Endothelial cell (in vitro differentiated cells): ENCODE measurements around the gene ITPR3. TPM values are rescaled to one million over a fixed set of nuclear protein-coding genes. Genes with fewer than 3 reads are reported as not detected.

ENCODE experiments used
- DNase-seq: peaks from one replicate; pipeline ENCODE4 v3.0.0; 2021; ENCODE audit warnings: low spot score
- H3K27ac Mint-ChIP-seq: one replicate; pipeline ENCODE4 v1.8.0; 2021; ENCODE audit warnings: mixed read lengths, inconsistent platforms; ENCODE audit not compliant: unreplicated experiment
- H3K27me3 Mint-ChIP-seq: one replicate; pipeline ENCODE4 v1.8.0; 2021; ENCODE audit warnings: mild to moderate bottlenecking, moderate library complexity, mixed read lengths, inconsistent platforms; ENCODE audit not compliant: unreplicated experiment
- H3K36me3 Mint-ChIP-seq: one replicate; pipeline ENCODE4 v1.8.0; 2021; ENCODE audit warnings: mild to moderate bottlenecking, low read depth, mixed read lengths, inconsistent platforms; ENCODE audit not compliant: unreplicated experiment
- H3K4me1 Mint-ChIP-seq: one replicate; pipeline ENCODE4 v1.8.0; 2021; ENCODE audit warnings: mild to moderate bottlenecking, mixed read lengths, inconsistent platforms; ENCODE audit not compliant: unreplicated experiment
- H3K4me3 Mint-ChIP-seq: one replicate; pipeline ENCODE4 v1.8.0; 2021; ENCODE audit warnings: mild to moderate bottlenecking, mixed read lengths, inconsistent platforms; ENCODE audit not compliant: unreplicated experiment
- H3K9me3 Mint-ChIP-seq: one replicate; pipeline ENCODE4 v1.8.0; 2021; ENCODE audit warnings: mixed read lengths, inconsistent platforms; ENCODE audit not compliant: unreplicated experiment
- total RNA-seq: library from RNA; stranded (reverse); fragmentation: NEBNext Ultra II Directional; extraction: Animal tissue kit (Norgen Biotek cat#: 25700); gene quantifications from one replicate; pipeline ENCODE4 v1.2.1, GENCODE V29; 2021; ENCODE audit not compliant: unreplicated experiment
- TF ChIP-seq, protein P1 (sequence below): fragments of 200-600 bp; sonication (generic); IDR thresholded peaks from one replicate; pipeline ENCODE4 v1.5.0; 2021; ENCODE audit warnings: antibody characterized with exemption; ENCODE audit not compliant: unreplicated experiment

The ITPR3 gene
- total RNA-seq, 1 donor from 2014 or later = 124 TPM

DNA sequence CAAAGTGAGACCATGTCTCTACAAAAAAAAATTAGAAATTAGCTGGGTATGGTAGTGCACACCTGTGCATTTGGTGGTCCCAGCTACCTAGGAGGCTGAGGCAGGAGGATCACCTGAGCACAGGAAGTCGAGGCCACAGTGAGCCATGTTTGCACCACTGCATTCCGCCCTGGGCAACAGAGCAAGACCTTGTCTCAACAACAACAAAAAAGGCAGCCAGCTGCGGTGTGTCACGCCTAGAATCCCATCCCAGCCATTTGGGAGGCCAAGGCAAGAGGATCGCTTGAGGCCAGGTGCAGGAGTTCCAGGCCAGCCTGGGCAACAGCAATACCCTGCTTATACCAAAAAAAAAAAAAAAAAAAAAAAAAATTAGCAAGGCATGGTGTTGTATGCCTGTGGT, 39.9 kb upstream of the ITPR3 start:
- no peaks in the 10 kb centered on the region for H3K36me3 Mint-ChIP-seq
- TF ChIP-seq, protein P1, sequence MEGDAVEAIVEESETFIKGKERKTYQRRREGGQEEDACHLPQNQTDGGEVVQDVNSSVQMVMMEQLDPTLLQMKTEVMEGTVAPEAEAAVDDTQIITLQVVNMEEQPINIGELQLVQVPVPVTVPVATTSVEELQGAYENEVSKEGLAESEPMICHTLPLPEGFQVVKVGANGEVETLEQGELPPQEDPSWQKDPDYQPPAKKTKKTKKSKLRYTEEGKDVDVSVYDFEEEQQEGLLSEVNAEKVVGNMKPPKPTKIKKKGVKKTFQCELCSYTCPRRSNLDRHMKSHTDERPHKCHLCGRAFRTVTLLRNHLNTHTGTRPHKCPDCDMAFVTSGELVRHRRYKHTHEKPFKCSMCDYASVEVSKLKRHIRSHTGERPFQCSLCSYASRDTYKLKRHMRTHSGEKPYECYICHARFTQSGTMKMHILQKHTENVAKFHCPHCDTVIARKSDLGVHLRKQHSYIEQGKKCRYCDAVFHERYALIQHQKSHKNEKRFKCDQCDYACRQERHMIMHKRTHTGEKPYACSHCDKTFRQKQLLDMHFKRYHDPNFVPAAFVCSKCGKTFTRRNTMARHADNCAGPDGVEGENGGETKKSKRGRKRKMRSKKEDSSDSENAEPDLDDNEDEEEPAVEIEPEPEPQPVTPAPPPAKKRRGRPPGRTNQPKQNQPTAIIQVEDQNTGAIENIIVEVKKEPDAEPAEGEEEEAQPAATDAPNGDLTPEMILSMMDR = no peak
- DNase-seq = no peak
- H3K9me3 Mint-ChIP-seq = no peaks in the 10 kb centered on the region
- no peak overlapping the region for H3K4me3 Mint-ChIP-seq
- peaks cover 28% of the 10 kb centered on the region for H3K4me1 Mint-ChIP-seq
- H3K27ac Mint-ChIP-seq = no peak overlapping the region
- no peaks in the 10 kb centered on the region for H3K27me3 Mint-ChIP-seq

GRCh38 chr6:33583591-33584155, 37.4 kb upstream of the ITPR3 start:
- peaks cover 25% of the 10 kb centered on the region for H3K4me1 Mint-ChIP-seq
- H3K36me3 Mint-ChIP-seq = no peaks in the 10 kb centered on the region
- TF ChIP-seq, protein P1 = peak; percentile 69
- no peak overlapping the region for H3K4me3 Mint-ChIP-seq
- no peak overlapping the region for H3K27ac Mint-ChIP-seq
- peak; percentile 63 for DNase-seq
- no peaks in the 10 kb centered on the region for H3K9me3 Mint-ChIP-seq
- peaks cover 1% of the 10 kb centered on the region for H3K27me3 Mint-ChIP-seq

DNA sequence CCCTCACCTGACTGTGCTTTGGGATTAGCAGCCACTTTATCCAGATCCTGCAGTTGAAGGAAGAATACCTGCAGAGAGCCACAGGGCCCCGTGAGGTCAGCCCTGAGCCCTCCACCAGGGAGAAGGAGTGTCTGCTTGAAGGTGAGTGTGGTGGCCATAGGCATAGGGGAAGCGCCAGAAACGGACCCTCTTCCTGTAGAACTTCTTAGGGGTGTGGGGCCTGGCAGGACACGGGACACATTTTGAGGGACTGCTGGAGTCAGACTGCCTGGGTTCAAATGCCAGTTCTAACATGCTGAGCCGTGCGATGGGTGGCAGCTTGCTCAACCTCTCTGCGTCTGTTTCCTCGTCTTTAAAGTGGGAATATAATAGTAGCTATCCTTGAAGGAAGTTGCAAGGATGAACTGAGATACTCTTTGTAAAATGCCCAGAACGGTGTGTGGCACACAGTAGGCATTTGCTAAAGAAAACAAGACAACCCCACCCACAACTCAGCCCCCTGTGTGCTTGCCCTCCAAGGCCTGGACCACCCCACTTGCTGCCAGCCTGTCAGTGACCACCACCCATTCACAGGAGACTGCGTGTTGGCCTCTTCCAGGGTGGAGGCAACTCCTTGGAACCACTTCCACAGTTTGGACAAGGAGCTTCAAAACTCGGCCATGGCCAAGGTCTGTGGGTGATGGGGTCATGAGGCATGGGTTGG, 36.3 kb upstream of the ITPR3 start:
- no peak for DNase-seq
- Mint-ChIP-seq H3K27ac (no peak overlapping the region), H3K27me3 (peaks cover 1% of the 10 kb centered on the region), H3K9me3 (no peaks in the 10 kb centered on the region), H3K4me1 (peaks cover 30% of the 10 kb centered on the region), H3K4me3 (no peak overlapping the region), H3K36me3 (no peaks in the 10 kb centered on the region)
- TF ChIP-seq, protein P1 = no peak

DNA sequence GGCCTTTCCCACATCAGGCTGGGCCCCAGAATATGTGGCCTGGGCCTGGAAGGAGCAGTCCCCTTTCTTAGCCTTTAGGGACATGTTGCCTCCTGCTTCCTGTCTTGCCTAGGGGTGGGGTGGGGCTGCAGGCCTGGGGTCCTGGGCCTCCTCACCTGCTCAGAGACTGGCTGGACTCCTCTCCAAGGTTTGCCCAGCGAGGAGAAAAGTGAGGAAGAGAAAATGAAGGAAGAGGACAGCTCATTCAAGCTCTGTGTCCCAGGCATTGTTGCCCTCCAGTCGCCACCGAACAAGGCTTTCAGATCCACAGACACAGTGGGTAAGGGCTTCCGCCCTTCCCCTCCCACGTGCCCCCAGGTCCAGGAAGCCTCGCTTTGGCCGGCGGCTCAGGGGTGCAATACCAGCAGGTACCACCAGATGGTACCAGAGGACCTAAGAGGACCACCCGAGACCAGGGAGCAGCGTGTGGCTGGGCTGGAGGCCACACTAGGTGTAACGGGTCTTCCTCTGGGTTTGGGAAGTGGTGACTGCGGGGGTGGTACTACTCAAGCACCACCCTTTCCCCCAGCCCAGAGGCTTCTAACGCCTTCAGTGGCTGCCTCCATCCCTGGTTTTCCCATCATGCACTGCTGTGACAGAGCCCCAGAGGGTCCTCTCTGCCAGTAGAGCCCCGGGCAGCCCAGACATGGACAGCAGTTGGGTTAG, 35.6 kb upstream of the ITPR3 start:
- peaks cover 30% of the 10 kb centered on the region for H3K4me1 Mint-ChIP-seq
- peak; percentile 85 for DNase-seq
- no peaks in the 10 kb centered on the region for H3K9me3 Mint-ChIP-seq
- H3K36me3 Mint-ChIP-seq = no peaks in the 10 kb centered on the region
- peak overlapping the region; percentile 59 for H3K4me3 Mint-ChIP-seq
- no peak overlapping the region for H3K27ac Mint-ChIP-seq
- H3K27me3 Mint-ChIP-seq = peaks cover 2% of the 10 kb centered on the region
- TF ChIP-seq, protein P1 = peak; percentile 86
